ENCODE data around the gene RWDD3. TPM values are rescaled to one million over a fixed set of nuclear protein-coding genes. Genes with fewer than 3 reads are reported as not detected.

RWDD3 gene, protein sequence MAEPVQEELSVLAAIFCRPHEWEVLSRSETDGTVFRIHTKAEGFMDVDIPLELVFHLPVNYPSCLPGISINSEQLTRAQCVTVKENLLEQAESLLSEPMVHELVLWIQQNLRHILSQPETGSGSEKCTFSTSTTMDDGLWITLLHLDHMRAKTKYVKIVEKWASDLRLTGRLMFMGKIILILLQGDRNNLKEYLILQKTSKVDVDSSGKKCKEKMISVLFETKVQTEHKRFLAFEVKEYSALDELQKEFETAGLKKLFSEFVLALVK
- 10 to 100 TPM; 13.3 to 13.5 TPM for total RNA-seq

DNA sequence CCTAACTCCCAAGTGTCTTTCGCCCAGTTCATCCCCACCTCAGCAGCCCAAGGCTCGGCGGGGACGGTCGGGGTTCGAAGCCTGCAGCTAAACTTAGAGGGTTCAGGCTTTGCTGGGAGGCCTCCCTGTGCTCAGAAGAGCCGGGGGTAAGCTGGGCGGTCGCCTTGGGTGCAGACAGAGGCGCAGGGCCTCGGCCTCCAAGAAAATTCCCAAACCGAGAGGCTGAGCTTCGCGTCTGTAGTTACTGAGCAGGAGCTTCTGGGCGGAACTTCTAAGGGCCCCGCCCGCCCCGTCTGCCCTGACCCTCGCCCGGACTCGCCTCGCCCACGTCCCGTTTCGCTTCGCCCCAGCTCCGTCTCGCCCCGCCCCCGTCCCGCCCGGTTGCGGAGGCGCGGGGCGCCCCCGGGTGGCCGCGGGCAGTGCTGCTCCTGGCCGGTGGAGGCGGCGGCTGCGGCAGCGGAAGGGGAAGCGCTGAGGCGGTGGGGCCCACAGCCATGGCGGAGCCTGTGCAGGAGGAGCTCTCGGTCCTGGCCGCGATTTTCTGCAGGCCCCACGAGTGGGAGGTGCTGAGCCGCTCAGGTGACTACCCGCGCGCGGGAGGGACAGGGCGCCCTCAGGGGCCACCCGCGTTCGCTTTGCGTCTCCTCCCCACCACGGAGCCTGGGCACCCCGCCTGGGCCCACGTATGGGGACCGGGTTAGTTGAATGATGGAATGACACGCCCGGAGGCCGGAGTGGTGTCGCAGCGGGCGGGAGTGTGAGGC lies at the start of gene RWDD3:
Gene RWDD3 (plus strand): TSS at position 474 of the 764 bp plus-strand sequence. CDS start 21 bp downstream, at position 495.
- ChIA-PET CTCF (interaction anchor here (0.5 to 2.3 kb wide), 13 partner anchors 8 to 380 kb away, joined by 3 to 15 read pairs (median 3); partner anchors contain the start of gene ALG14), POLR2A (interaction anchor here (0.9 to 1.2 kb wide), 3 partner anchors 116 to 379 kb away, joined by 7 to 10 read pairs (median 7); partner anchors contain the start of genes ALG14 and TLCD4)

DNA sequence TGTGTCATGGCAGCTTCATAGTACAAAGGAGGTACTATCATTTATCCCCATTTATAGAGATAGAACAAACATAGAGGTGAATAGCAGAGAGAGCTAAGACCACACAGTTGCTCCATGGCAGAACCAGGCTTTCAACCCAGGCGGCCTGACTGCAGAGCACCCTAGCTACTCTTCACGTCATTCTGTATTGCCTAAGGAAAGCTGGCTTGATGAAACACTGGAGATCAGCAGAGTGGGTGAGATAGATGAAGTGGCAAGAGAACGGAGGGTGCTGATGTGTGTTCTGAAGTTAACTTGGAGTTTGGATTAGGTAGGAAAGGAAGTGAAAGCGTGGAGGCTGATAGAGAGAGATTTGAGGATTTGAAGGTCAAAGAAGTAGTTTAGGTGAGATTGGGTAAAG lies 47.9 kb upstream of the RWDD3 start:
- POLR2A ChIA-PET = no interaction called here
- CTCF ChIA-PET = no interaction called here

DNA sequence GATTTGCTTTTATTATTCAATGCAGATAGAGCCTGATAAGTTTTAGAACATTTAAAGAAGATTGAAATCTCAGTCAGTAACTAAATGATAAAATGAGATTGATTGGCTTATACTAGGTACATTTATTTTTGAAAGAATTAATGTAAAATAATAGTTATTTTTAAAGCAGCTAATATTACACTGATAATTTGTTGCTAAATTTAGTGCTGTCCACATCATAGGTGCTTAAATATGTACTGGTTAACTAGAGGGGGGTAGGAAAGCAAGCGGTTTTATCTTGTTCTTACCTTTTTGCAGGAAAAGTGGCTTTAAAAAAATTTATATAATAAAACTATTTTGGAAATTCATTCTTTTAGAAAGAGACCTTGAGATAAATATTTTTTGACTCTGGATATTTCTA lies 40.4 kb upstream of the RWDD3 start:
- ChIA-PET POLR2A (no interaction called here), CTCF (no interaction called here)

DNA sequence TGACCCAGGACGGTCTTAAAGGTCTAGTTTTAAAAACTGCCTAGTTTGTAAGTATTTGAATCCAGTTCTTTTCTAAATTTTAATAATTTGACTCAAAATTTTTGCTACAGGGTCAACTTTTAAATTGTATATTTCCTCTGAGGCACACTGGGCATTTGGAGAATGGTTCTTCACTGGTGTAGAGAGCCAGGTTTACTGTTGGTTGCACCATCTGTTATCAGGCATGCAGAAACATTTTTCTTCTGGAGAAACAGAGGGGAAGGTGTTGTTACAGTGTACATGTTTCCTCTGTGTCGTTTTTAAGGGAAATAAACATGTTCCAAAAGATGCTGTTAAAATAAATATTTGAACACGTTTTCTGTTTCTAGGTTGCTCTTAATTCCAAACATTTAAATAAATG lies 39.0 kb upstream of the RWDD3 start:
- ChIA-PET POLR2A (no interaction called here), CTCF (no interaction called here)

DNA sequence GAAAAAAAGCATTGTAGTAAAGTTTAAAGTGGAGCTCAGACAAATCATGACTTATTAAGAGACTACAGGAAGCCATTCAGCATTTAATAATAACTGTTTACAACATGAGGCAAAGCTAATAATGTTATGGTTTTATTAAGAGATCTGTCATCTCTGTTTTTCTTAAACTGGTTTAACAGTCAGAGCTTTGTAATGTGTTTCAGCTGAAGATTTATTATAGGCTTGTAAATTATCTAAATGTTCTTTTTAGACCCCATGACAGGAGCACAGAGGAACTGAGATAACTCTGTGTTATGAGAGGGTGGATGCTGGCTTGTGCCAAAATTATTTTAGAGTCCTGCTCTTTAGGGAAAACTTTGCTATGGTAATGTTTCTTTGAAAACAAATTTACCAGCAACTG lies 38.0 kb upstream of the RWDD3 start:
- ChIA-PET CTCF (no interaction called here), POLR2A (no interaction called here)

DNA sequence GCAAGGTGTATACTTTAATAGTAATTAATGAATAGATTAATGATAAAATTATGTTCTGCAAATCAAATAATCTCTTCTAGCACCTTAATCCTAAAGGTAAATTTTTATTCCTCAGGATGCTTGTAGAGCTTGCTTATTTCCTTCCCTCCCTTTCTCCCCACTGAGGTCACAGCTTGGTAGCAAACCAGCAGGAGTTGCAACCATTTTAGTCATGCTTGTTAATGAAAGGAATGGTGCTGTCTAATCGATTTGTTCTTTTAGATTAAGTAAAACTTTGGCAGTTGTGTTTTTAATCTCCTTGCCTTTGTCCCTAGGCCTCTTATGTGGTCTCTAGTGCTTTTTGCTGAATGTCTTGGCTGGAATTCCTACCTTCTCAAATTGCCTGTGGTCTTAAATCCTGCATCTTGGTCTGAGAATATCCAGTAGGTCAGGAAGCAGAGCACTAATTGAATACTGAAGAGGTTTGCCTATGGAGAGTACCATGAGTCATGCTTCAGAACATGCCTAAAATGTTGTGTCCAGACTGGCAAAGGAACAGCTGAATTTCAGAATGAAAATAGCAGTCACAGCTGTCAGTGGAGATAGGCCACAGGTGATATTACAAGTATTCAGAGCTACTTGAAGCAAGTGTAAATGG lies 36.3 kb upstream of the RWDD3 start:
- ChIA-PET POLR2A (no interaction called here), CTCF (interaction anchor here (0.5 kb wide), 1 partner anchor 218 kb away, joined by 4 read pairs; no protein-coding TSS in a partner anchor)

DNA sequence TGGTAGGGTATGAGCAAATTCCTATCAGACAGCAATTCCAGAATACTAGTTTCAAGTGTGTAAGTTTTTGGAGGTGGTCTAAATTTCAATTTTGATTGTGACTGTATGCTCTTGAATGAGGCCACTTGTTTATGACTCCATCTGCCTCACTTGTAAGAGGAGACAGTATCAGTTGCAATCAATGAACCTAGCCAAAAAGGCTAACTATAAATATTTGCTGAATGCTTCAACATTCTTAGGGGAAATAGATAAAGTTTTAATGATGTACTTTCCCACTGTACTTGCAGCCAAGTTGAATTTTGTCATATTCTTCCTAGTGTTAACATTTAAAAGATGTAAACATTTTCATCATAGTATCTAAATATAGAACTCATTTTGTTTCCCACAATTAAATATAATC lies 32.1 kb upstream of the RWDD3 start:
- POLR2A ChIA-PET = no interaction called here
- CTCF ChIA-PET = no interaction called here

DNA sequence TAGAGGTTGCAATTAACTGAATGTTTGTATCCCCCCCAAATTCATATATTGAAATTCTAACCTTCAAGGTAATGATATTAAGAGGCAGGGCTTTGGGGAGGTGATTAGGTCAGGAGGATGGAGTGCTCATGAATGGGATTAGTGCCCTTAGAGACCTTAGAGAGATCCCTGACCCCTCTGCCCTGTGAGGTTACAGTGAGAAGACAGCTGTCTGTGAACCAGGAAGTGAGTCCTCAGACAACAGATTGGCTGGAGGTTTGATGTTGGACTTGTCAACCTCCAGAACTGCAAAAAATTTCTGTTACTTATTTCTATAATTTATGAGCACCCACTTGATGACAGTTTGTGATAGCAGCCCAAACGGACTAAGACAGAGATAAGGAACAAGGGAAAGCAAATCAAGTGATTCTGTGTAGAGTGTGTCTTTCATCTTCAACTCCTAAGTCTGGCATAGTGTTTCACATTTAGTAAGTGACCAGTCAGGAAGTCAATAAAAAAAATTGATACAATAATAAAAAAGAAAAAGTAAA lies 30.0 kb upstream of the RWDD3 start:
- POLR2A ChIA-PET = no interaction called here
- CTCF ChIA-PET = no interaction called here

DNA sequence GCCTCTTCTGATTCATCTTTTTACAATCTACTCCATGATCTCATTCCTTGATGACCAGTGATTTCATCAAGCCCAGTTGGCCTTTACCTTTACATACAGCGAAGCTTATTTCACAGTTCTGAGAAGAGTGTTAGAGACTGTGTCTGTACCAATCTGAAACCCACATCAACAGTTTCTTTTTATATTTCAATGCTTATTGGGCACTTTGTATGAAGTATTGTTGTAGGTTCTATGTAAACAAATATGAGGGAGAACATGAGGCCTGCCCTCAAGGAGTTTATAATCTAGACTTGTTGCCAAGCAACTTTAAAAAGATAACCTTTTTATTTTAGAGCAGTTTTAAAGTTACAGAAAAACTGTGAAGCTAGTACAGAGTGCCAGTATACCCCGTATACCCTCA lies 27.5 kb upstream of the RWDD3 start:
- ChIA-PET CTCF (no interaction called here), POLR2A (no interaction called here)

DNA sequence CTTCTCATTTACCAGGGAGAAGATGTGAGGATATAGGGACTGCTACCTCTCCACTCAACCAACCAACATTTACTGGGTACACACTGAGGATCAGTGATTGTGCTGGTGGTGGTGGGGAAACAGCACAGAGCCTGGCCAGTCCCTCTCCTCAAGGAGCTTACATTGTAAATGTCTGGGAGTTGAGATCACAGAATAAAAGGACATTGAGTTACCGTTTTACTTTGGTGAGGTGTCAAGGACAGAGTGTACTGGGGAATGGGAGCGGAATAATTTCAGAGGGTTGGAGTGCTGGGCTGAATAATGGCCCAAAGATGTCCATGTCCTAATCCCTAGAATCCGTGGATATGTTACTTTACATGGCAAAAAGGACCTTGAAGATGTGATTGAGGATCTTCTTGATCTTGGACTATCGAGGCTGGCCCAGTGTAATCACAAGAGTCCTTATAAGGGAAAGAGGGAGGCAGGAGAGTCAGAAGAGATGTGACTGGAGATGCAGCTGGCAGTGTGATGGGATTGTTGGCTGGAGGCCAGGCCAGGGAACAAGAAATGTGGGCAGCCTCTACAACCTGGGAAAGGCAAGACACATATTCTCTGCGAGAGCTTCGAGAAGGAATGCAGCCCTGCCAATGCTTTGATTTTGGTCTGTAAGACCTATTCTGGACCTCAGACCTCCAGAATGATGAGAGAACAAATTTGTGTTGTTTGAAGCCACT lies 26.6 kb upstream of the RWDD3 start:
- POLR2A ChIA-PET = no interaction called here
- CTCF ChIA-PET = no interaction called here

DNA sequence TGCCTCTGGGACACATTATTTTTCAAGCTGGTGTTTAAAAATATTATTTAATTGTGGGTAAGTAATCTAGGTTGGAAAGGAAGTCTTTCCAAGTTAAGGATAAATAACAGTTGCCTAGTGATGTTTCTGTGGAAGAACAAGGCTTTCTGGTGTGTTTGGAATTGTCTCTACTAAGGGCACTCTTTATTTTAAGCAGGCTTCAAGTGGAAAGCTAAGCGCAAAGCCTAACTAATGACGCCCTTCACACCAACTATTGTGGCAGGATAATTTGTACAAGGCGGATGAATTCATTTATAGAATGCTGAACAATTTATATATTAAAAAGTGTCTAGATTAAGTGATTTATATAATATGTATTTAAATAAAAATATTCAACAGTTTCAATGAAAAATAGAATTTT lies 25.1 kb upstream of the RWDD3 start:
- ChIA-PET POLR2A (no interaction called here), CTCF (no interaction called here)

DNA sequence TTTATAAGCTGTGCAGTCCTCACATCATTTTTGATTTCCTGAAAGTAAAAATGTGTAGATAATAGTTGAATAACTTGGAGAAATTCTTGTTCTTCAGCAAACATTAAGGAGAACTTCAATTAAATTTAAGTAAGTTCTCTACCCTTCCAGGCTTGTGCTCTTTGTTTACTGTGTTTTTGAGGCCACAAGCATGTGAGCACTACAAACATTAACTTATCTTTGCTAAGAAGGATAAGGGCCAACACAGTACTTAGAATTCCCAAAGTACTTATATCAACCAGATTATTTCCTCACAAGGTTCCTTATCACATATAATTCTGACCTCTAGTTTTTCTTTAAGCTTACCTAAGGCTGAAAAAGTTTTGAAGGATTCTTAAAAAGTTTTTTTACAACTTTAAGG lies 24.7 kb upstream of the RWDD3 start:
- ChIA-PET CTCF (no interaction called here), POLR2A (no interaction called here)

DNA sequence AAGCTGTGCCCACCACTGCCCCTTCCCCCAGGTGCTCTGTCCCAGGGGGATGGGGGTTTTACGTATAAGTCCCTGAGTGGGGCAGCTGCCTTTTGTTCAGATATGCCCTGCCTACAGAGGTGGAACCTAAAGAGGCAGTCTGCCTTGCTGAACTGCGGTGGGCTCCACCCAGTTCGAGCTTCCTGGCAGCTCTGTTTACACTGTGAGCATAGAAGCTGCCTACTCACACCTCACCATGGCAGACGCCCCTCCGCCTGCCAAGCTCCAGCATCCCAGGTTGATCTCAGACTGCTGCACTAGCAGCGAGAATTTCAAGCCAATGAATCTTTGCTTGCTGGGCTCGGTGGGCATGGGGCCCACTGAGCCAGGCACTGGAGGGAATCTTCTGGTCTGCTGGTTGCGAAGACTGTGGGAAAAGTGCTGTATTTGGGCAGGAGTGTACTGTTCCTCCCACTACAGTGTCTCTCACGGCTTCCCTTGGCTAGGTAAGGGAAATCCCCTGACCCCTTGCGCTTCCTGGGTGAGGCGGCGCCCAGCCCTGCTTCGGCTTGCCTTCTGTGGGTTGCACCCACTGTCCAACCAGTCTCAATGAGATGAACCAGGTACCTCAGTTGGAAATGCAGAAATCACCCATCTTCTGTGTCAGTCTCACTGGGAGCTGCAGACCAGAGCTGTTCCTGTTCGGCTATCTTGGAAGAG lies 17.6 kb upstream of the RWDD3 start:
- CTCF ChIA-PET = interaction anchor here (1.2 kb wide), 1 partner anchor 11 kb away, joined by 3 read pairs; no protein-coding TSS in a partner anchor
- POLR2A ChIA-PET = no interaction called here

DNA sequence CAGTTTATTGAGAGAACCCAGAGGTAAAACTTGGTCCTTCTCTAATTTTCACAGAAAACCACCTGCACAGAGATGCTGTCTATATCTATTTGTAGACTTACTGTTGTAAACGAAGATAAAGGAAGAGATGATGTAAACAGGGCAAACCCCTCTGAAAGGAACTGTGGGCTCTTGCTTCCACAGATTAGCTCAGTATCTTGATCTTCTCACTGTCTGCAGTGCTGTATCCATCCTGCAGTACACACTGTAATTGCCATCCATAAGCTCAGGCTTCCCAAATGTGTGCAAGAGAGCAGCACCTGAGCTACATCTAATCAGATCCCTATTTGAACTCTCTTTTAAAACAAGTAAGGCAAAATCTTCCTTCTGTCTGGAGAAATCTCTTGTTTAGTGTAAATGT lies 16.6 kb upstream of the RWDD3 start:
- ChIA-PET POLR2A (no interaction called here), CTCF (no interaction called here)

DNA sequence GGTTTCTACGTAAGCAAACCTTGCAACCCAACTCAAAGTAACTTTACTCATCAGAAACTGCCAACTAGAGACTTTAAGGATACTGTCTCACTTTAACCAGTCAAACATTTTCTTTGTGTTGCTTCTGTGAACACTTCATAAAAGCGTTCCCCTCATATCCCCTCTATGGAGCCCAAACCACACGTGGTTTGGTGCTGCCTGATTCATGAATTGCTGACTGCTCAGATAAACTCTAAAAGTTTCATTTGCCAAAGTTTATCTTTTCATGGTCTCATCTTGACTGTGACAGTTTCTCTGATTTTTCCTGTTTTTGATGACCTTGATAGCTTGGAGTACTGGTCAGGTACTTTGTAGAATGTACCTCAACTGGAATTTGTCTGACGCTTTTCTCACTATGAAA lies 14.6 kb upstream of the RWDD3 start:
- CTCF ChIA-PET = no interaction called here
- POLR2A ChIA-PET = no interaction called here

DNA sequence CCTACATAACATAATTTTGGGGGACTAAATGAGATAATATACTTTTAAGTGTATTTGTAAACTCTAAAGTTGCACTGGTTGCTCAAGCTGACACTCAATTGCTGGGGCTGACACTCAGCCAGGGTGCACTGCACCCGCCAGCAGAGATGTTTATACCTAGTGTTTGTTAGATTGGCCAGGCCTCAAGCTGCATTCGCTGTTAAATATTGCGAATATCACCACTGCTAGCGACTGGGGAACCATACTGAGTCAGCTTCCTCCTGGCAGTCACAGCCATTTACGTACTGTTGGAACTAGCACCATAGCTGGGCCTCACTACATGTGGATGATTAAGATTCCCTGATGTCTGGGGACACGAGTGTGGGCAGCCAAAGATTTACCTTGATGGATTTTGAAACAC lies 12.7 kb upstream of the RWDD3 start:
- ChIA-PET POLR2A (no interaction called here), CTCF (no interaction called here)

DNA sequence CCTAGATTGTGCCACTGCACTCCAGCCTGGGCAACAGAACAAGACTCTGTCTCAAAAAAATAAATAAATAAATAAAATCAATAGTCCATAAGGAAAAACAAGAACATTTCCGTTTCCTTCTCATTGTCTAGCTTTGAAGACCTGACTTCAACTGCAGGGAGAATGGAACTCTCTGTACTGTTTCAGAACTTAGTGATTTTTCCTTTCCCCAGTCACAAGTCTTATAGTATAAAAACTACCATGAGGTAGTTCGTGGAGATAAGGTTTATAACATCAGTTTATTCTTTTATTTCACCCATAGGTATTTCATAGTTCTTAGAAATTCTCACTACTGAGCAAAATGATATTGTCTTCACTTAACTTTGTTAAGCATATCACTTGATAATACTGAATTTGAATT lies 11.4 kb upstream of the RWDD3 start:
- POLR2A ChIA-PET = no interaction called here
- CTCF ChIA-PET = interaction anchor here (1.1 kb wide), 1 partner anchor 12 kb away, joined by 4 read pairs; the partner anchor contains the start of gene RWDD3

DNA sequence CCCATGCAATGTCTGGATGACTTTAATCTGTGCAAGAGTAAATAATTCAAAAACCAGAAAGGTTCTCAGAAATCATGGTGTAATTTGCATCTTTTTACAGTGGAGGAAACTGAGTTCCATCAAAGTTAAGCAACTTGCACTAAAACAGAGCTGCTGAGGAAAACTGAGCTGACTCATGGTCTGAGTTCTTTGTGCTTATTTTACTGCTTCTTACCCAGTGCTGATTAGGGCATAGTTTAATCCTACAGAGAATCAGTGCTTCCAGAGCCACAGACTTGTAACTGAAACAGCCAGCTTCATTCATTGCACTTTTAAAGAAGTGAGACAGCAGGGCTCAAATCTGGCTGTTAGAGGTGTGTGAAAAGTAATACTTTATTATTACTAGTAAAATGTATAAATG lies 10.9 kb upstream of the RWDD3 start:
- POLR2A ChIA-PET = no interaction called here
- CTCF ChIA-PET = interaction anchor here (1.1 kb wide), 1 partner anchor 11 kb away, joined by 4 read pairs; the partner anchor contains the start of gene RWDD3

All from activated CD8-positive, alpha-beta memory T cell treated with anti-CD3 and anti-CD28 coated beads for 36 hours (primary cell).